GM12864 (cell line): ENCODE data around the gene PDE6B.
"Not testable (repeated sequence)": the region's sequence is repeated elsewhere in the genome, so short reads cannot be mapped to it uniquely, and the experiment has no call there.

Experiments used
- DNase-seq: peaks from one replicate; pipeline ENCODE4 v3.0.0-alpha.2; 2011; ENCODE audit warnings: low read depth
- H3K4me3 ChIP-seq: 2 replicates; pipeline ENCODE4 v1.5.1; 2011; ENCODE audit warnings: mild to moderate bottlenecking, low read depth, low read length, control low read depth
- TF ChIP-seq, protein P1 (sequence below): IDR thresholded peaks from 2 replicates; pipeline ENCODE4 v1.5.1; 2011; ENCODE audit warnings: low read depth, mild to moderate bottlenecking, moderate library complexity, low read length, control low read depth, inconsistent platforms; ENCODE audit errors: missing control alignments

PDE6B gene

DNA sequence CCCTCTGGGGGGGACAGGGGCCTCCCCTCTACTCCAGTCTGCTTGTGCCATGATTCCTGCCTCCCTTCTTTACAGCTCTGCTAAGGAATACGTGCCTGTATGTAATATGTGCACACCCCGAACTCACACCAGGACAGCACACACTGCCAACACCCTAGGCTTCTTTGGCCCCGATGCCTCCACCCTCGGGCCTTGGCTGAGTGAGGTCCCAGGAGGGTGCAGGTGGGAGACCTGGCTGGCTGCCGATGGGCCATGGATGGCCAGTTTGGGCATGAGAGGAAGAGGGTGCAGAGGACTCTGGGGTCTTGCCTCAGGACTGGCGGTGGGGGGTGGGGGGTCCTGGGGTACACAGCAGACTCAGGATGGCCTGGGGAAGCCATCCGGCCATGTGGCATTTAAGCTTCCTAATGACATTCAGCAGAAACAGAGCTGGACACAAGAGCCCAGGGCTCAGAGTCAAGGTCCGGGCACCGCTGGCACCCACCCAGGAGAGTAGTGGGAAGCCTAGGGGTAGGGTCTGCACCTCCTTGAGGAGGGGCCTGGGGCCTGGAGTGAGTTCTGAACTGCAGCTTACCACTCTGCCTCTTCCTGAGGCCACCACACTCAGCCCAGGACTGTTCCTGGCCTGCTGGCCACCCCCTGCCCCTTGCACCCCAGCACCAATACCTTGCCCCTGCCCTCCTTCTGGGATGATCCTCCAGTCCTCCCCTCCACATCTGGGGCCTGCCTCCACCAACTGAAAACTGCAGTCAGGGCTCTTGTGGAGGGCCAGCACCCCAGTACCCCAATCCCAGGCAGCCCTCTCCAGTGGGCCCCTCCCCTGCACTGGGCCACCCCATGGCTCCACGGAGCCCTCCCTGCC, 78.2 kb downstream of the PDE6B start:
- H3K4me3 ChIP-seq, result no peak overlapping the region
- TF ChIP-seq, protein P1, sequence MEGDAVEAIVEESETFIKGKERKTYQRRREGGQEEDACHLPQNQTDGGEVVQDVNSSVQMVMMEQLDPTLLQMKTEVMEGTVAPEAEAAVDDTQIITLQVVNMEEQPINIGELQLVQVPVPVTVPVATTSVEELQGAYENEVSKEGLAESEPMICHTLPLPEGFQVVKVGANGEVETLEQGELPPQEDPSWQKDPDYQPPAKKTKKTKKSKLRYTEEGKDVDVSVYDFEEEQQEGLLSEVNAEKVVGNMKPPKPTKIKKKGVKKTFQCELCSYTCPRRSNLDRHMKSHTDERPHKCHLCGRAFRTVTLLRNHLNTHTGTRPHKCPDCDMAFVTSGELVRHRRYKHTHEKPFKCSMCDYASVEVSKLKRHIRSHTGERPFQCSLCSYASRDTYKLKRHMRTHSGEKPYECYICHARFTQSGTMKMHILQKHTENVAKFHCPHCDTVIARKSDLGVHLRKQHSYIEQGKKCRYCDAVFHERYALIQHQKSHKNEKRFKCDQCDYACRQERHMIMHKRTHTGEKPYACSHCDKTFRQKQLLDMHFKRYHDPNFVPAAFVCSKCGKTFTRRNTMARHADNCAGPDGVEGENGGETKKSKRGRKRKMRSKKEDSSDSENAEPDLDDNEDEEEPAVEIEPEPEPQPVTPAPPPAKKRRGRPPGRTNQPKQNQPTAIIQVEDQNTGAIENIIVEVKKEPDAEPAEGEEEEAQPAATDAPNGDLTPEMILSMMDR, result no peak
- DNase-seq, result no peak

DNA sequence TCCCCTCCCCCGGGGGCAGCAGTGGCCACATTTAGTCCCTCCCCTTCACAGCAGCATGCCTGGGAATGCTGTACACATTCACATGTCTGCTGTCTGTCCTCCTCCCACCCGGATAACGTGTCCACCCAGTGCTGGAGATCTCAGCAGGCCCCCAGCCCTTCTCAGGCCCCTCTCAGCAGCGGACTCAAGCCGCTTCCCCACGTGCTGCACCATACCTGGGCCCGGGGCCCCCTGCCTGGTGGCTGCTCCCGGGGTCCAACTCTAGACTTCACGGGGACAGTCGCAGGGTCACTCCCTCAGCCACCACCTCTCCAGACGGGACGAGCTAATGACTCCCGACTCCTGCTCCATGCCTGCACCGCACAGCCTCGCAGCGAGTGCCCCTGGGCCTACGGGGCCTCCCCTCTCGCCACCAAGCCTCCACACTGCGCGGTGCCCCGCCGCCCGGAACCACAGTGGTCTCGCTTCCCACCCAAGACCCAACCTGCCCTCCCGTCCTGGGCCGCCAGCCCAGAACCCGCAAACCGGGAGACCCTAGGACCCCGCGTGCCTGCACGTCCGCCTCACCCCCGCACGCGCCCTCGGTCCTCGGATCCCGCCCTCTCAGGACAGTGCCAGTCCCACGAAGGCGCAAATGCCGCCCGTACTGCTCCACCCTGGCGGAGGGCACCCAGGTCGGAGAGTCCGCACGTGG, 79.0 kb downstream of the PDE6B start:
- TF ChIP-seq, protein P1, result no peak
- DNase-seq, result no peak

DNA sequence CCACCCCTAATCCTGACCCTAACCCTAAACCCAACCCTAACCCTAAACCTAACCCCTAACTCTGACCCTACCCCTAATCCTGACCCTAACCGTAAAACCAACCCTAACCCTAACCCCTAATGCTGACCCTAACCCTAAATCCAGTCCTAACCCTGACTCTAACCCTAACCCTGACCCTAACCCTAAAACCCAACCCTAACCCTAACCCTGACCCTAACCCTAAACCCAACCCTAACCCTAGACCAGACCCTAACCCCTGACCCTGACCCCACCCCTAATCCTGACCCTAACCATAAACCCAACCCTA, 79.6 kb downstream of the PDE6B start:
- TF ChIP-seq, protein P1, result no peak

More for the DNA sequence above, 79.0 kb downstream of the PDE6B start:
- no peak overlapping the region for H3K4me3 ChIP-seq

DNA sequence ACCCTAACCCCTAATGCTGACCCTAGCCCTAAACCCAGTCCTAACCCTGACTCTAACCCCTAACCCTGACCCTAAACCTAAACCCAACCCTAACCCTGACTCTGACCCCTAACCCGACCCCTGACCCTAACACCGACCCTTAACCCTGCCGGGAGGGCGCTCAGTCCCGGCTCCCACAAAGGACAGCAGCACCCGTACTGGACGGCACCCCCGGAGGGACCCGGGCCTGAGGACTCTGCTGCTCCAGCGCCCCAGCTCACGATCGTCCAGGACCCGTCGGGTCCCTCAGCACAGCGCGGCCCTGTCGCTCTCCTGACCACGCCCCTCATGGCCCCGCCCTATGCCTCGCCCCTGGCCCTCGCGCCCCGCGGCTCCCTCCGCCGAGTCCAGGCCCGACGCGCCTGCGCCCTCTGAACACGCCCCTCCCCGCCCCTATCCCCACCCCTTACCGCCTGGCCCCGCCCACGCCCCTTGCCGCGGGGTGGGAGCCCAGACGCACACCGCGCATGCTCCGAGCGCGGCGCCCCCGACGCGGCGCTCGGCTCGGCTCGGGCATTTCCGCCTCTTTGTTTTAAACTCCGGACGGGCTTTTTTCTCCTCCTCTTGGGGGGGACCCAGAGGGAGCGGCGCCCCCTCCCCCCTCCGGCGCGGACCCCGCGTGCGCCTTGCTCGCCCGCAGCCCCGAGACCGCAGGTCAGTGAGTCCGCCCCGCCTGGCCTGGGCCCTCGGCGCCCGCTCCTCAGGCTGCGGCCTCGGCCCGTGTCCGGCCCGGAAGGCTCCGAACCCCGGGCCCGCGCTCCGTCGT, 80.1 kb downstream of the PDE6B start, which contains the start of gene PCGF3:
TSS of gene PCGF3 (plus strand) at position 555 of the 805 bp plus-strand sequence. CDS start 27,849 bp downstream, outside the sequence.
- peak within 1 kb of the TSS; percentile 98 for H3K4me3 ChIP-seq
- TF ChIP-seq, protein P1, result no peak

More for the DNA sequence above, 79.6 kb downstream of the PDE6B start:
- H3K4me3 ChIP-seq, result peak overlapping the region; percentile 48; the same call in 1 of the 2 replicates
- no peak for DNase-seq

DNA sequence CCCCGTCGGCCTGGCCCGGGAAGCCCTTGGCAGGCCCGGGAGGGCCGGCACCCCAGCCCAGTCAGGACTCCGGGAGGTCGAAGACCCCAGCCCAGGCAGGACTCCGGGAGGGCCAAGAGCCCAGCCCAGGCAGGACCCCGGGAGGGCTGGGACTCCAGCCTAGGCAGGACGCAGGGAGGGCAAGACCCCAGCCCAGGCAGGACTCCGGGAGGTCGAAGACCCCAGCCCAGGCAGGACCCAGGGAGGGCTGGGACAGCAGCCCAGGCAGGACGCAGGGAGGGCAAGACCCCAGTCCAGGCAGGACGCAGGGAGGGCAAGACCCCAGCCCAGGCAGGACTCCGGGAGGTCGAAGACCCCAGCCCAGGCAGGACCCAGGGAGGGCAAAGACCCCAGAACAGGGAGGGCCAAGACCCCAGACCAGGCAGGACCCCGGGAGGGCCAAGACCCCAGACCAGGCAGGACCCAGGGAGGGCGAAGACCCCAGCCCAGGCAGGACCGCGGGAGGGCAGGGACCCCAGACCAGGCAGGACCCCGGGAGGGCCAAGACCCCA, 80.8 kb downstream of the PDE6B start:
- DNase-seq, result not testable (repeated sequence)
- peak overlapping the region; percentile 98 for H3K4me3 ChIP-seq

More for the DNA sequence above, 80.1 kb downstream of the PDE6B start, which contains the start of gene PCGF3:
- peak; percentile 61 for DNase-seq

DNA sequence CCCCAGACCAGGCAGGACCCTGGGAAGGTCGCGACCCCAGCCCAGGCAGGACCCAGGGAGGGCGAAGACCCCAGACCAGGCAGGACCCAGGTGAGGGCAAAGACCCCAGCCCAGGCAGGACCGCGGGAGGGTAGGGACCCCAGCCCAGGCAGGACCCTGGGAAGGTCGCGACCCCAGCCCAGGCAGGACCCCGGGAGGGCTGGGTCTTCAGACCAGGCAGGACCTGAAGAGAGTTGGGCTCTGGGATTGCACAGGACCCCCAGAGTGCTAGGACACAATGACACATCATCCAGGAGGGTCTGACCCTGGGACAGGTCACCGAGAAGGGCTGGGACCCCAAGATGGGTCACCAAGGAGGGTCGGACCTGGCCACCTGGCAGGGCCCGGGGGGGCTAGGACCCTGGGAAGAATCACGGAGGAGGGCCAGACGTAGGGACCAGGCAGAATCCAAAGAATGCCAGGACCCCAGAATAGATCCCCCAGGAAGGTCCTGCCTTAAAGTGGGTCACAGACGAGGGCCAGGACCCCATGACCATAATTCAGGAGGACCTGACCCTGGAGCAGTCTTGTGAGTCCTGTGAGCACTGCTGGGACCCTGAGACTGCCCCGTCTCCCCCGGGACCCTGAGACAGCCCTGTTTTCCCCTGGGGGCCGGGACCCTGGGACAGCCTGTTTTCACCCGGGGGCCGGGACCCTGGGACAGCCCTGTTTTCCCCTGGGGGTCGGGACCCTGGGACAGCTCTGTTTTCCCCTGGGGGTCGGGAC, 81.6 kb downstream of the PDE6B start:
- H3K4me3 ChIP-seq, result peak overlapping the region; percentile 98
- no peak for DNase-seq
- TF ChIP-seq, protein P1, result no peak
